ENCODE data around the gene ARHGAP28. TPM values are rescaled to one million over a fixed set of nuclear protein-coding genes. Genes with fewer than 3 reads are reported as not detected.

Gene ARHGAP28
- total RNA-seq, 1 experiment from 2014 or later = not detected

GRCh38 chr18:6879508-6880195 is 150.1 kb downstream of the ARHGAP28 start:
- no peak overlapping the region for H3K4me3 ChIP-seq (ENCODE audit: low read depth, low read length, poor library complexity, severe bottlenecking)
- TF ChIP-seq EZH2 (IDR thresholded peaks at IDR 0.05; ENCODE audit: borderline replicate concordance, low read depth, low read length, poor library complexity, severe bottlenecking) (no peak), CTCF (conservative IDR thresholded peaks at IDR 0.05; ENCODE audit: low read depth, low read length) (no peak)
- ChIA-PET CTCF (no interaction called here), POLR2A (ENCODE audit: low non-redundant PET) (no interaction called here)
- no peaks in the 10 kb centered on the region for H3K36me3 ChIP-seq (ENCODE audit: insufficient read depth, low read length, poor library complexity, severe bottlenecking)
- H3K4me1 ChIP-seq (ENCODE audit: insufficient read depth, low read length, poor library complexity, severe bottlenecking) = no peaks in the 10 kb centered on the region
- intact Hi-C loops (cut with micrococcal nuclease; ENCODE audit: unreplicated experiment) = loop anchor here (10.0 kb wide), 1 partner anchor 1455 kb away; no protein-coding TSS in a partner anchor
- BruUV-seq (replicated peaks) = no TSS peak
- H3K27me3 ChIP-seq (replicated peaks; ENCODE audit: insufficient read depth, low read depth, low read length, poor library complexity) = no peaks in the 10 kb centered on the region
- no peaks in the 10 kb centered on the region for H3K9me3 ChIP-seq (ENCODE audit: low read depth, low read length, poor library complexity, severe bottlenecking)
- H3K27ac ChIP-seq (ENCODE audit: low read depth, low read length, poor library complexity, severe bottlenecking) = no peak overlapping the region
- no peak for DNase-seq (ENCODE audit: low spot score)

GRCh38 chr18:6881034-6881820 is 151.7 kb downstream of the ARHGAP28 start:
- TF ChIP-seq EZH2 (IDR thresholded peaks at IDR 0.05; ENCODE audit: borderline replicate concordance, low read depth, low read length, poor library complexity, severe bottlenecking) = no peak
- TF ChIP-seq CTCF (conservative IDR thresholded peaks at IDR 0.05; ENCODE audit: low read depth, low read length) = no peak
- no TSS peak for BruUV-seq (replicated peaks)
- Histone ChIP-seq H3K36me3 (ENCODE audit: insufficient read depth, low read length, poor library complexity, severe bottlenecking) (no peaks in the 10 kb centered on the region), H3K27me3 (replicated peaks; ENCODE audit: insufficient read depth, low read depth, low read length, poor library complexity) (no peaks in the 10 kb centered on the region), H3K4me1 (ENCODE audit: insufficient read depth, low read length, poor library complexity, severe bottlenecking) (no peaks in the 10 kb centered on the region), H3K9me3 (ENCODE audit: low read depth, low read length, poor library complexity, severe bottlenecking) (no peaks in the 10 kb centered on the region), H3K4me3 (ENCODE audit: low read depth, low read length, poor library complexity, severe bottlenecking) (no peak overlapping the region), H3K27ac (ENCODE audit: low read depth, low read length, poor library complexity, severe bottlenecking) (no peak overlapping the region)
- ChIA-PET POLR2A (ENCODE audit: low non-redundant PET) (interaction anchor here (0.6 kb wide), 1 partner anchor 12 kb away, joined by 14 read pairs; no protein-coding TSS in a partner anchor), CTCF (no interaction called here)
- intact Hi-C loops (cut with micrococcal nuclease; ENCODE audit: unreplicated experiment) = loop anchor here (10.0 kb wide), 1 partner anchor 1456 kb away; no protein-coding TSS in a partner anchor
- no peak for DNase-seq (ENCODE audit: low spot score)

- Histone ChIP-seq H3K27me3 (replicated peaks; ENCODE audit: insufficient read depth, low read depth, low read length, poor library complexity) (no peaks in the 10 kb centered on the region), H3K4me1 (ENCODE audit: insufficient read depth, low read length, poor library complexity, severe bottlenecking) (no peaks in the 10 kb centered on the region), H3K27ac (ENCODE audit: low read depth, low read length, poor library complexity, severe bottlenecking) (no peak overlapping the region), H3K4me3 (ENCODE audit: low read depth, low read length, poor library complexity, severe bottlenecking) (no peak overlapping the region), H3K9me3 (ENCODE audit: low read depth, low read length, poor library complexity, severe bottlenecking) (no peaks in the 10 kb centered on the region), H3K36me3 (ENCODE audit: insufficient read depth, low read length, poor library complexity, severe bottlenecking) (no peaks in the 10 kb centered on the region)
- BruUV-seq (replicated peaks) = no TSS peak
- intact Hi-C loops (cut with micrococcal nuclease; ENCODE audit: unreplicated experiment) = loop anchor here (10.0 kb wide), 1 partner anchor 1458 kb away; no protein-coding TSS in a partner anchor
- no peak for TF ChIP-seq CTCF (conservative IDR thresholded peaks at IDR 0.05; ENCODE audit: low read depth, low read length)
- ChIA-PET CTCF (no interaction called here), POLR2A (ENCODE audit: low non-redundant PET) (no interaction called here)
- no peak for DNase-seq (ENCODE audit: low spot score)
Measured at GRCh38 chr18:6882401-6882800, 152.9 kb downstream of the ARHGAP28 start.

Data from A673 (cell line).